Measurements from ENCODE around the gene TRABD2B.

The TRABD2B gene

GRCh38 chr1:47906527-47907176 is 90.5 kb downstream of the TRABD2B start:
- DNase-seq = no peak

- no peak for DNase-seq
Observed at GRCh38 chr1:47906009-47906432, 91.2 kb downstream of the TRABD2B start.

- no peak for DNase-seq
Observed at GRCh38 chr1:47903723-47904122, 93.5 kb downstream of the TRABD2B start.

DNA sequence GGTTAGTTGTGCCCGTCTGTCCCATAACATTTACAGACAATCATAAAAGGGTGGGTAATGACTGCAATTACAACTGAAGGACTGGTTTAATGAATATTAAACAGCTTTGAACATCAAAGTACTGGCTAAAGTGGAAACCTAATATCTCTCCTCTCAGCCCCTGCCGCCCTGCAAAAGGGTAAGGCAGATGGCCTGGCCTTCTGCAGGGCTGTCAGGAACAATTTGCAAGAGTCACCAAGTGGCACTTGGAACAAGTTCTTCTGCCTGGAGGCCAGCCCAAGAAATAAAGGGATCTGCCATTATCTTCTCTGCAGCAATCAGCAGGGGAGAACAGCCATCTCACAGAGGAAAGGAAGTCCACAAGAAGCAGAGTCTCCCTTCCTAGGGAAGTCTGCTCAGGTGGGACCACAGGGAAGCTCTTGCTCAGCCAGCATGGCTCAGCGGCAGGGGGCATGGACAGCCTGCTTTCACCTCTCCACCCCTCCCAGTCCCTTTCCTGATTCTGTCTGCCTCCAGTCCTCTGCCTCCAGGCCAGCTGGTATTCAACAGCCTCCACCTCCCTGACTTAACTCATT is 96.1 kb downstream of the TRABD2B start:
- no peak for DNase-seq

DNA sequence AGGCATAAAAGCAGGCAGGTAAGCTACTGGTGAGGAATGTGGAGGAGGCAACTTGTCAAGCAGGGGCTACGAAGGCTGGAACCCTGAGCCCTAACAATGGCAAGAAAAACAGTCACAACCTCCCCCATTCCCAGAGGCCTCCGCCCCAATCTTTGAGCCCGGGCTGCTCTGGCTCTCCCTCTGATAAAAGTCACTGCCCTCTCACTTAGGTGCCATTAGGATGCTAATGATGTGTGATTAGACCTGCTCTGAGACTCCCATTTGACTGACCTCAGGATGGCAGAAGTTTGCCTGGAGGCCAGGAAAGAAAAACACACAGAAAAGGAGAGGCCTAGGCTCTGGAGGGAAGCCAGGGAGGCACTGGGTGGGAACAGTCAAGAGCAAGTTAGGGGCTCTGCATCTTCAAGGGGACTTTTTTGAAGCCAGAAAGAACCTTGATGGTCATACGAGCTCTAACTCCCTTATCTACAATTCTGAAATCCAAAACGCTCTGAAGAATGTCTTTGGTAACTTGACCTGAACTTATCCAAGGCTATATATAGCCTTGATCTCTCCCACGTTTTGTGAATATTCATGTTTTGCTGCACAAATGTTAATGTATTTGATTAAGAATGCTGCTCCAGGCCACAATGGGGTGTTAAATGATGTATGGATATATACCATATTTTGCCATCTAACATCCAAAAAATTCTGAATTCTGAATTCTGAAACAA is 98.9 kb downstream of the TRABD2B start:
- DNase-seq = no peak

DNA sequence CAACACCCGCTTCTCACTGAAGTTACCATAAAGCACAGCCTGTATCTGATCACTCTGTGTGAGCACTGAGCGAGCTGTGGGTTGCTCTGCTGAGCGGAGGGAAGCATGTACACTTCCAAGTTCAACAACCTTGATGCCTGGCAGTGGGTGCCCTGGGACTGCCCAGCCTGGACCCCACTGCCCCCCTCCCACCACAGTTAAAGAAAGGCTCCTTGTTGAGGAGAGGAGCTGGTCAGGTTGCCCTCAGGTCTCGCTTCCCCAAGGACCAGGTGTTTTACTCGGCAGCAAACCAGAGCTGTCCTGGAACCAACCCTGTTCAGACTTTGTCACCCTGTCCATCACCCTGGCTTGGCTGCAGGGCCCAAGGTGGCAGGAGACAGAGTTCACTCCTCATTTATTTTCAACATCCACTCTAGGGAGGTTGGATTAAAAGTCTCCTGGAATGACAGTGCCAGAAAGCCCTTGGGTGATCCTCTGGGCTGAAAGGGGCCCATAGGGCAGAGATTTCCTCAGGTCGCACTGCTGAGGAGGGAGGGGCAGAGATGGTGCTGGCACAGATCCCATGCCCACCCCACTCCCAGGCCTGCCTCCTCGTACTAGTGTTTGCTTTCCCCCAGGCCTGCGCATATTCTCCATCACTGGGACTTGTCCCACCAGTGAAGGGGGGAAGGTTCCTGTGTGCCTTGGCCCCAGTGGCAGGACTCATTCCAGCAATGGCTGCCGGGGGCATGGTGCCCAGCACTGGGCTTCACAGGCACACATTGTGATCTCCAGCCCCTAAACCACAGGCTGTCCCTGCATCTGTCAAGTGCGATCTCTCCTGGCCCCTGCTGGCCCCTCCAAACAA is 101.7 kb downstream of the TRABD2B start:
- DNase-seq = no peak

- no peak for DNase-seq
Observed at GRCh38 chr1:47894410-47895278, 102.5 kb downstream of the TRABD2B start.

- no peak for DNase-seq
Observed at GRCh38 chr1:47893412-47893811, 103.8 kb downstream of the TRABD2B start.

- DNase-seq = no peak
Observed at GRCh38 chr1:47890779-47891178, 106.4 kb downstream of the TRABD2B start.

- DNase-seq = no peak
Observed at GRCh38 chr1:47888294-47888629, 108.9 kb downstream of the TRABD2B start.

DNA sequence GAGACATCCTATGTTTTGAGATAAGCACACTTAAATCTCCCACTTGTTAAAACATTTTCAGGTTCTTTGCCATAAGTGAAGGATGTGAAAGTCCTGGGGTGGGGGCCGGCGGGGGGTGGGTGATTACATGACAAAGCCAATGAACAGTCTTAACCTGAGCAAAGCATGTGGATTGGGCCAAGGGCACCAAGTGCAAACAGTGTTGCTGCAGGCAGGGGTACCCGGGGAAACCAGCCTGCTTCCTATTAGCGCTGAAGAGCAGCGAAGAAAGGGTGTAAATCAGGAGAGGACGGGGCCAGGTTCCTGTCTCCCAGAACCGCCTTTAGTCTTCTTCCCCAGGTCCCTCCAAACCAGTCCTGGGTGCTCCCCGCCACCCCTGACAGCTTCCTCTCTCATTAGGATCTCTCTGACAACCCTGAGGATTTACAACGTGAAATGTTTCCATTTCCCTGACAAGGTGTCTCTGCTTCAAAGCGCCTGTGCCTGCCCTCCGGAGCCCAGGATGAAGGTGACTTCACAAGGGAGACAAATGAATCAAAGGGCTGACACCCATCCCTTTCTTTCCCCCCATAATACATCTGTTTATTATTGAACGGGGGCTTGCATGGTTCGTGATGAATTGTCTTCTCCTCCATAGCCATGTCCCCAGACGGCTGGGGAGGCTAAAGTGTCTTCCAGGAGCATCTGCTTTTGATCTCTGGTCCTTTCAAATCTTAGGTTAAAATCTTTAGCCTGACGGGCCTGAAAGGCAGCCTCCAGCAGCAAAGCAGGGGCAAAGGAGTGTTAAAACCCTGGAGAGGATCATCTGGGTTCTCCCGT is 109.5 kb downstream of the TRABD2B start:
- no peak for DNase-seq

- no peak for DNase-seq
Observed at GRCh38 chr1:47887060-47887459, 110.1 kb downstream of the TRABD2B start.

DNA sequence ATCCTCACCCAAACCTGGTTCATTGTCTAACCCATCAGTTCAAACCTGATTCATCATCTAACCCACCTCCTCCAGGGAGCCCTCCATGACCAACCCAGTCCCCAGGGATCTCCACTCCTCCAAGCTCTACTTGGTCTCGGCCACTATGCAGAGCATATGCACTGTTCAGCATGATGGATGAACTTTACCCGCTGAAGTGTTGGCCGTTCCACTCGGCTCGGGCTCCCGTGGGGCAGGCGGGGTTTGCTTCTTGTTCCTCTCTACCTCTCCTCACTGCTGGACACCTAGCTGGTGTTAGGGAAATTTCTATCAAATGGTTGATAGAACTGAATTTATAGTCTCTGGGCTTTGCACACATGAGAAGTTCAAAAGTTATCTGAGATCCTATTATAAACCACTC is 111.0 kb downstream of the TRABD2B start:
- no peak for DNase-seq

- DNase-seq = no peak
Observed at GRCh38 chr1:47885062-47885830, 111.9 kb downstream of the TRABD2B start.

DNA sequence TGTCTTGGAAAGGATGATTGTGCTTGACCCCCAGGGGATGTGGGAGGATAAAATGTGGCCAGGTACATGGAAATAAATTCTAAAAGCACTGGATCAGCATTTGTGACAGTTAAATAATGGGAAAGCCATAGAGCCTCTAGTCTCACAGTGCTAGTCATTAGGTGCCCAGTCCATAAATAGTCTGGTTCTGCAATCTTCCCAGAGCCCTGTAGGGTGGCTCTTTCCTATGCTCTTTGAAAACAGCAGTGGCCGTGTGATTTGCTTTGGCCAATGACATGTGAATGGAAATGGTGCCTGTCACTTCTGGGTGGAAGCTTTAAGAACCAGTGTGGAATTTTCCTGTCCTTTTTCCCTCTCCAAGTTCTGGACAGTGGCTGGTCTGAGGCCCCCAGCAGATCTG is 113.2 kb downstream of the TRABD2B start:
- DNase-seq = no peak

- no peak for DNase-seq
Observed at GRCh38 chr1:47881505-47882442, 115.4 kb downstream of the TRABD2B start.

DNA sequence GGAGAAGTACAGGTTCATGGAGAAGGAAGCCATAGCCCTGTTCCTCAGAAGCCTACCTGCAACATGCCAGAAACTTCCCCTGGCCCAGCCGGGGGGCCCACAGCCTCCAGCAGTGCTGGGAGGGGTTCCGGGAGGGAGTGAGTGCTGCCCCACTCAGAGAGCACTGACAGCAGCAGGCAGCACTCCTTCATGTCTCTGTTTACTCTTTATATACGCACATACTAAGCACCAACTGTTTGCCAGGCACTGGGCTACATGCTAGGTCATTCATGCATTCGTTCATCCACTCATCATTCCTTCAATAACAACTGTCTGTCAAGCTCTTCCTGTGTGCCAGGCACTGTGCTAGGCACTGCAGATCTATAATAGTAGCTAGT is 120.6 kb downstream of the TRABD2B start:
- DNase-seq = no peak

DNA sequence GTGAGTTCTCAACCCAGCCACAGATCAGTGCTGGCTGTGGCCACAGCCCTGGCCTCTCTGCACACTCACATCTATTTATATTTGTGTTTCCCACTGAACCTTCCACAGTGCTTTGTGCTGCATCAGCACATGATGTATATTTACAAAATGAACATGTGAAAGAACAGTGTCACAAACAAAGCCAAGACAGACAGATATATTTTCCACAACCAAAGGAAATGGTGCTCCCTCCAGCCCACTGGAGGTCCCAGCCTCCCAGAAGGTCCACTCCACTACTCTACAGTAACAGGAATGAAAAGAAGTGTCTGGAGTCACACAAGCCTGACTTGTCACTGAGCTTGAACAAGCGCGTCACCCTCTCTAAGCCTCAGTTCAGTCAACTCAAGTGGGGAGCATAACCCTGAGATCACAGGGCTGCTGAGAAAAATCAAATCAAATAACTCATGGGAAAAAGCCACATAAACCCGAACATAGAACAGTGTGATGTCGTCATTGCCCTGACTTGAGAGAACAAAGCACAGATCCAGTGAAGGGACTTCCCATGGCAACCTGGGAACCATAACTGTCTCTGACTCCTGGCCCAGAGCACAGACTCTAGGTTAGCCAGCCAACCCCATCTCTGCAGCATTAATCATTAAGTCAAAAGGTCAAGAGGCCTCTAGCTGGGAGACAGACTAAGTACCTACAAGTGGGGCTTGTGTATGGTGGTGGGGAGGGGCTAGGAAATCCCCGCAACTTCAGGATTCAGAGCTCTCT is 121.2 kb downstream of the TRABD2B start:
- no peak for DNase-seq

GRCh38 chr1:47875036-47875435 is 122.1 kb downstream of the TRABD2B start:
- no peak for DNase-seq
